H1 (cell line): ENCODE results near the gene USP3. TPM values are rescaled to one million over a fixed set of nuclear protein-coding genes. Genes with fewer than 3 reads are reported as not detected.

Experiments
- CTCF ChIA-PET: fragments of 300-600 bp; sonication (Branson Sonifier 250); formaldehyde crosslinking; loops from one replicate; lab custom pipeline; 2021; ENCODE audit not compliant: partially characterized antibody; lab: Charles Lee
- POLR2A ChIA-PET: fragments of 300-600 bp; sonication (Branson Sonifier 250); formaldehyde crosslinking; loops from one replicate; lab custom pipeline; 2021; ENCODE audit warnings: inconsistent platforms; ENCODE audit not compliant: partially characterized antibody; lab: Charles Lee
- DNase-seq, 2 experiments: peaks; one replicate each; pipeline versions ENCODE4 v3.0.0 to v3.0.0-alpha.2; 2010 to 2022; ENCODE audit warnings: low spot score in 2 of 2, low read depth in 1 of 2, mixed read lengths in 1 of 2
- FAIRE-seq: peaks from 2 replicates; lab custom pipeline; 2011; peaks lifted over from hg19 to GRCh38; lab: Jason Lieb, UNC
- H2AFZ ChIP-seq: 2 replicates; pipeline ENCODE4 v1.8.1; 2012; ENCODE audit warnings: low read length, inconsistent platforms
- H2AK5ac ChIP-seq: 2 replicates; pipeline ENCODE4 v1.6.1; 2013; ENCODE audit warnings: low read depth, low read length
- H2BK120ac ChIP-seq: replicated peaks from 2 replicates; pipeline ENCODE3; 2013; ENCODE audit warnings: low read depth, low read length, inconsistent platforms
- H2BK12ac ChIP-seq: 2 replicates; pipeline ENCODE4 v1.6.1; 2013; ENCODE audit warnings: low read depth, low read length
- H2BK15ac ChIP-seq: 2 replicates; pipeline ENCODE4 v1.6.1; 2013; ENCODE audit warnings: low read length
- H2BK20ac ChIP-seq: 2 replicates; pipeline ENCODE4 v1.6.1; 2013; ENCODE audit warnings: low read length
- H2BK5ac ChIP-seq: 2 replicates; pipeline ENCODE4 v1.6.1; 2013; ENCODE audit warnings: low read depth, low read length
- H3K14ac ChIP-seq: 2 replicates; pipeline ENCODE4 v1.6.1; 2013; ENCODE audit warnings: inconsistent platforms; ENCODE audit not compliant: insufficient read length
- H3K18ac ChIP-seq: 2 replicates; pipeline ENCODE4 v1.6.1; 2013; ENCODE audit warnings: low read length; ENCODE audit errors: extremely low read depth
- H3K23ac ChIP-seq: 2 replicates; pipeline ENCODE4 v1.6.1; 2013; ENCODE audit warnings: inconsistent platforms; ENCODE audit not compliant: insufficient read length
- H3K23me2 ChIP-seq: 2 replicates; pipeline ENCODE4 v1.6.1; 2013; ENCODE audit warnings: low read depth, low read length
- H3K27ac ChIP-seq: 2 replicates; pipeline ENCODE4 v1.6.1; 2011; ENCODE audit warnings: low read depth, low read length, inconsistent platforms
- H3K27me3 ChIP-seq, 4 experiments: replicated peaks in 1 of 4; 1 replicate in 1 of 4; 2 replicates in 3 of 4; pipeline versions ENCODE4 v1.6.1 to v1.8.1; 2011 to 2013; ENCODE audit warnings: low read length in 3 of 4, mild to moderate bottlenecking in 3 of 4, inconsistent platforms in 2 of 4, mixed read lengths in 2 of 4, moderate library complexity in 1 of 4; ENCODE audit not compliant: control insufficient read depth in 3 of 4, insufficient read depth in 3 of 4; ENCODE audit errors: extremely low read depth in 1 of 4
- H3K36me3 ChIP-seq, 4 experiments: 2 replicates each; pipeline versions ENCODE4 v1.6.1 to v1.8.1; 2011 to 2013; ENCODE audit warnings: mild to moderate bottlenecking in 4 of 4, low read length in 3 of 4, moderate library complexity in 2 of 4, control low read depth in 1 of 4, inconsistent platforms in 1 of 4; ENCODE audit not compliant: insufficient read depth in 4 of 4, control insufficient read depth in 2 of 4
- H3K4ac ChIP-seq: replicated peaks from 2 replicates; pipeline ENCODE3; 2013; ENCODE audit warnings: low read length, low read depth, mixed read lengths, inconsistent platforms; ENCODE audit not compliant: insufficient read length
- H3K4me1 ChIP-seq, 4 experiments: replicated peaks in 1 of 4; 1 replicate in 1 of 4; 2 replicates in 3 of 4; pipeline versions ENCODE4 v1.6.1 to v1.8.1; 2011 to 2013; ENCODE audit warnings: low read length in 3 of 4, inconsistent platforms in 2 of 4, mixed read lengths in 1 of 4; ENCODE audit not compliant: insufficient read depth in 4 of 4, control insufficient read depth in 3 of 4
- H3K4me2 ChIP-seq, 2 experiments: 2 replicates each; pipeline versions ENCODE4 v1.6.1 to v1.8.1; 2011 to 2013; ENCODE audit warnings: low read depth in 2 of 2, low read length in 2 of 2, control low read depth in 1 of 2, inconsistent platforms in 1 of 2, mild to moderate bottlenecking in 1 of 2; ENCODE audit not compliant: insufficient read depth in 1 of 2
- H3K4me3 ChIP-seq, 4 experiments: fragments of 200-600, 300-600 bp in 1 of 4; sonication (generic), shearing (Covaris generic), sonication (Bioruptor Twin) in 1 of 4; 2 replicates each; pipeline versions ENCODE4 v1.5.1 to v1.8.1; 2011 to 2016; ENCODE audit warnings: low read length in 4 of 4, low read depth in 3 of 4, control low read depth in 2 of 4, inconsistent platforms in 2 of 4, mild to moderate bottlenecking in 2 of 4, mixed read lengths in 1 of 4, moderate library complexity in 1 of 4; ENCODE audit not compliant: insufficient read depth in 2 of 4; ENCODE audit errors: extremely low read depth in 1 of 4
- H3K56ac ChIP-seq: replicated peaks from 2 replicates; pipeline ENCODE3; 2013; ENCODE audit warnings: low read depth, mild to moderate bottlenecking, mixed read lengths, low read length, inconsistent platforms; ENCODE audit not compliant: insufficient read length
- H3K79me1 ChIP-seq: 2 replicates; pipeline ENCODE4 v1.6.1; 2013; ENCODE audit warnings: low read depth, low read length, control low read depth
- H3K79me2 ChIP-seq, 2 experiments: 2 replicates each; pipeline versions ENCODE4 v1.6.1 to v1.8.1; 2012 to 2013; ENCODE audit warnings: low read length in 2 of 2, mild to moderate bottlenecking in 2 of 2, inconsistent platforms in 1 of 2; ENCODE audit not compliant: insufficient read depth in 2 of 2, control insufficient read depth in 1 of 2
- H3K9ac ChIP-seq, 4 experiments: replicated peaks in 1 of 4; 1 replicate in 1 of 4; 2 replicates in 3 of 4; pipeline versions ENCODE4 v1.6.1 to v1.8.1; 2011 to 2013; ENCODE audit warnings: low read depth in 3 of 4, low read length in 3 of 4, control low read depth in 2 of 4, mild to moderate bottlenecking in 2 of 4, moderate library complexity in 2 of 4, inconsistent platforms in 1 of 4; ENCODE audit errors: extremely low read depth in 1 of 4
- H3K9me3 ChIP-seq, 2 experiments: 2 replicates each; pipeline versions ENCODE4 v1.6.1 to v1.8.1; 2012 to 2013; ENCODE audit warnings: mild to moderate bottlenecking in 2 of 2, moderate library complexity in 2 of 2, control low read depth in 1 of 2, inconsistent platforms in 1 of 2, low read depth in 1 of 2, low read length in 1 of 2, mixed read lengths in 1 of 2; ENCODE audit not compliant: insufficient read depth in 2 of 2
- H4K20me1 ChIP-seq, 2 experiments: replicated peaks in 1 of 2; 2 replicates each; pipeline versions ENCODE3 to v1.8.1; 2011 to 2013; ENCODE audit warnings: inconsistent platforms in 2 of 2, low read length in 2 of 2, mild to moderate bottlenecking in 1 of 2; ENCODE audit not compliant: insufficient read depth in 2 of 2, control insufficient read depth in 1 of 2
- H4K5ac ChIP-seq: 2 replicates; pipeline ENCODE4 v1.6.1; 2013; ENCODE audit warnings: low read length, low read depth, mixed read lengths, inconsistent platforms; ENCODE audit not compliant: insufficient read length
- H4K8ac ChIP-seq: 2 replicates; pipeline ENCODE4 v1.8.0; 2013; ENCODE audit warnings: mild to moderate bottlenecking, moderate library complexity, low read length, inconsistent platforms; ENCODE audit not compliant: insufficient read depth; ENCODE audit errors: extremely low read depth
- H4K91ac ChIP-seq: replicated peaks from 2 replicates; pipeline ENCODE3; 2013; ENCODE audit warnings: low read length, mixed read lengths, inconsistent platforms; ENCODE audit not compliant: insufficient read length
- SP1 ChIP-seq: IDR thresholded peaks from 2 replicates; pipeline ENCODE4 v1.6.1; 2011; ENCODE audit warnings: low read depth, low read length
- WGBS, 2 experiments: shearing (Covaris generic) in 1 of 2; methylation state at CpG; one replicate each; pipeline versions ENCODE4 v1.1.6 to v1.1.7; 2013 to 2015; ENCODE audit warnings: low lambda C conversion rate in 2 of 2, mixed read lengths in 2 of 2, inconsistent platforms in 1 of 2, low coverage in 1 of 2, missing lambda C conversion rate in 1 of 2; ENCODE audit not compliant: insufficient replicate concordance in 2 of 2, insufficient coverage in 1 of 2, insufficient read length in 1 of 2; ENCODE audit errors: extremely low coverage in 1 of 2, missing lambda C conversion rate in 1 of 2; 5-methylcytosine and 5-hydroxymethylcytosine counted together
- polyA plus RNA-seq, 7 experiments: library from polyadenylated mRNA; depleted of rRNA in 3 of 7; stranded (reverse) in 5 of 7; unstranded in 2 of 7; fragments of >200 nt in 5 of 7; fragments of 200-250 nt in 2 of 7; gene quantifications; 1 replicate in 5 of 7; 2 replicates in 1 of 7; 4 replicates in 1 of 7; pipeline versions ENCODE4 v1.2.1 to v1.2.3, GENCODE V29; 2011 to 2013; ENCODE audit warnings: missing spikeins in 2 of 7, mixed read lengths in 2 of 7
- total RNA-seq: library from RNA; stranded (reverse); fragmentation: NEBNext Ultra II Directional; extraction: Animal tissue kit (Norgen Biotek cat#: 25700); gene quantifications from 2 replicates; pipeline ENCODE4 v1.2.1, GENCODE V29; 2021

The USP3 gene
- total and polyA plus RNA-seq, 2 of the 8 experiments (the other 6 are each of a cell fraction or from before 2014, with no cell fraction given), result 15.5 to 16.2 TPM

GRCh38 chr15:63493436-63493835 lies 11.0 kb upstream of the USP3 start:
- FAIRE-seq (no peak), DNase-seq (no peak)
- H2BK12ac ChIP-seq, result peak overlapping the region; percentile 28; the same call in 1 of the 2 replicates

More at GRCh38 chr15:63493436-63493835, 11.0 kb upstream of the USP3 start:
- Histone ChIP-seq H2BK5ac (no peak overlapping the region), H2BK15ac (no peak overlapping the region), H4K8ac (no peak overlapping the region), H2BK120ac (no peak overlapping the region), H4K5ac (no peak overlapping the region), H3K79me1 (no peaks in the 10 kb centered on the region), H3K23me2 (no peaks in the 10 kb centered on the region), H3K18ac (no peak overlapping the region), H2BK20ac (no peak overlapping the region), H3K9ac (no peak overlapping the region), H3K4me3 (no peak overlapping the region), H3K14ac (no peak overlapping the region), H3K27ac (no peak overlapping the region), H3K36me3 (no peaks in the 10 kb centered on the region), H3K4me1 (peaks cover 0 to 18% (median 7%) of the 10 kb centered on the region in 4 experiments; a peak in 6 of 7 replicates), H3K9me3 (no peaks in the 10 kb centered on the region), H3K79me2 (no peaks in the 10 kb centered on the region), H2AK5ac (no peak overlapping the region), H3K23ac (no peak overlapping the region), H2AFZ (no peak overlapping the region), H4K20me1 (no peaks in the 10 kb centered on the region), H3K56ac (no peak overlapping the region), H3K27me3 (peaks cover 0 to 18% (median 7%) of the 10 kb centered on the region in 4 experiments; a peak in 5 of 7 replicates), H3K4me2 (no peak overlapping the region), H3K4ac (no peak overlapping the region), H4K91ac (no peak overlapping the region)
- TF ChIP-seq SP1, result no peak
- POLR2A ChIA-PET, result no interaction called here
- 81% methylated on average over 2 of the region's 2 CpGs; no CpG with 5 or more reads in 1 of the 2 experiments for WGBS, 2 experiments
- CTCF ChIA-PET, result interaction anchor here (0.5 to 2.4 kb wide), 5 partner anchors 27 to 612 kb away, joined by 3 to 9 read pairs (median 4); no protein-coding TSS in a partner anchor
